NCI-H187 treated with DMSO at 0.1 percent for 48 hours (cell line): ENCODE results near the gene CHN2.

Experiments used
- DNase-seq: peaks from one replicate; lab custom pipeline; 2025; lab: John Stamatoyannopoulos, UW

CHN2 gene

GRCh38 chr7:29194594-29195427 lies at the start of gene CHN2:
CHN2 (plus strand) TSS chr7:29194775.
- no peak for DNase-seq

GRCh38 chr7:29145553-29146056 lies 49.0 kb upstream of the CHN2 start:
- no peak for DNase-seq

- DNase-seq = no peak
Measured at GRCh38 chr7:29146057-29146706, 48.4 kb upstream of the CHN2 start, which contains the start of gene CPVL. CPVL (minus strand) TSS chr7:29146537; CDS start chr7:29121061, 25,476 bp downstream.

GRCh38 chr7:29146888-29147609 lies 47.5 kb upstream of the CHN2 start:
- no peak for DNase-seq

- DNase-seq = no peak
Measured at GRCh38 chr7:29147821-29148220, 46.8 kb upstream of the CHN2 start.

- no peak for DNase-seq
Measured at GRCh38 chr7:29149036-29149435, 45.5 kb upstream of the CHN2 start.

GRCh38 chr7:29150856-29151255 lies 43.7 kb upstream of the CHN2 start:
- no peak for DNase-seq

- DNase-seq = no peak
Measured at GRCh38 chr7:29154076-29154475, 40.5 kb upstream of the CHN2 start.

GRCh38 chr7:29156907-29157452 lies 37.6 kb upstream of the CHN2 start:
- DNase-seq = peak; percentile 58

GRCh38 chr7:29158795-29159423 lies 35.7 kb upstream of the CHN2 start:
- DNase-seq = no peak

GRCh38 chr7:29160080-29160479 lies 34.5 kb upstream of the CHN2 start:
- no peak for DNase-seq

GRCh38 chr7:29161231-29161630 lies 33.3 kb upstream of the CHN2 start:
- no peak for DNase-seq

- DNase-seq = no peak
Measured at GRCh38 chr7:29162577-29162976, 32.0 kb upstream of the CHN2 start.

GRCh38 chr7:29163854-29164253 lies 30.7 kb upstream of the CHN2 start:
- DNase-seq = no peak

- DNase-seq = no peak
Measured at GRCh38 chr7:29167721-29168120, 26.9 kb upstream of the CHN2 start.

- DNase-seq = no peak
Measured at GRCh38 chr7:29170781-29171180, 23.8 kb upstream of the CHN2 start.

GRCh38 chr7:29173458-29173857 lies 21.1 kb upstream of the CHN2 start:
- no peak for DNase-seq

- DNase-seq = no peak
Measured at GRCh38 chr7:29177963-29178600, 16.5 kb upstream of the CHN2 start.

GRCh38 chr7:29179115-29179514 lies 15.5 kb upstream of the CHN2 start:
- DNase-seq = no peak

GRCh38 chr7:29184599-29184998 lies 10.0 kb upstream of the CHN2 start:
- no peak for DNase-seq

GRCh38 chr7:29185613-29186012 lies 9.0 kb upstream of the CHN2 start:
- no peak for DNase-seq
